Fibroblast of lung (primary cell): ENCODE measurements around the gene ZBTB16.

Experiments
- CTCF ChIP-seq, 2 donors: IDR thresholded peaks in 1 of 2; conservative IDR thresholded peaks in 1 of 2; 1 replicate in 1 of 2; 2 replicates in 1 of 2; pipeline ENCODE4 v1.5.1; 2011 to 2012; ENCODE audit warnings: low read length in 2 of 2, control low read depth in 1 of 2, inconsistent platforms in 1 of 2, low read depth in 1 of 2, mild to moderate bottlenecking in 1 of 2
- EZH2 ChIP-seq: IDR thresholded peaks from 2 replicates; pipeline ENCODE4 v1.5.1; 2012; ENCODE audit warnings: low read length, control low read depth, mild to moderate bottlenecking; ENCODE audit errors: missing control alignments

- TF ChIP-seq CTCF (conservative IDR thresholded peaks at IDR 0.05 in 1 of 2, IDR thresholded peaks at IDR 0.05 in 1 of 2; ENCODE audit: low read depth in 1 of 2, low read length in 2 of 2) (no peak), EZH2 (no peak)
These were observed 215.1 kb downstream of the ZBTB16 start for GRCh38 chr11:114274637-114275036.
